ENCODE measurements around the gene LPP. TPM values are rescaled to one million over a fixed set of nuclear protein-coding genes. Genes with fewer than 3 reads are reported as not detected.

Gene LPP
- total and polyA plus RNA-seq, 2 of the 4 experiments (the other 2 are of a cell fraction): 16.0 to 130 TPM

DNA sequence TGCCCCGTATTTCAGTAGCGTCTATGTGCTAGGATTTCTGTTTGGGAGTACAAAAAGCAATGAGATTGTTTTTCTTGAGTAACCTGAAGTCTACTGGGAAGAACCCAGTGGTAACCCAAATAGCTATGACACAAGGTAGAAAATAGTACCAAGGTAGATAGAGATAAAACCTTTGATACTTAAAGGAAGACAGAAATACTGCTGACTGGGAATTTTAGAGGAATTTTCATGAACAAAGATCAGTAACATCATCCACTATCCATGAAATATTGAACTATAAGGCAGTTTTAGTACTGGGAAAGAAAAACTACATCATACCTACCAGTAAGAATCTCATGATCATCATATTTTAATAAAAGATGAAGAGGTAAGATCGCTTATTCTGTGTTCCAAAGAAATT is 489.8 kb downstream of the LPP start:
- dilution Hi-C loops (cut with HindIII; ENCODE audit: low sequenced_read_pairs, unreplicated experiment) (no loop called here), intact Hi-C loops (cut with micrococcal nuclease) (no loop called here), in situ Hi-C loops (cut with MboI; ENCODE audit: low sequenced_read_pairs) (no loop called here)
- Histone ChIP-seq H4K91ac (ENCODE audit: insufficient read depth, low read depth, low read length) (no peak overlapping the region), H3K9me3 (ENCODE audit: control insufficient read depth, insufficient read depth, low read length) (no peaks in the 10 kb centered on the region), H2BK20ac (ENCODE audit: low read depth, low read length) (no peak overlapping the region), H3K23ac (ENCODE audit: low read depth, low read length) (no peak overlapping the region), H3K36me3 (ENCODE audit: control insufficient read depth, insufficient read depth, low read length) (peaks cover 3% of the 10 kb centered on the region; the same call in 1 of the 2 replicates), H3K4me1 (ENCODE audit: control insufficient read depth, insufficient read depth, low read length) (peaks cover 3% of the 10 kb centered on the region; the same call in 1 of the 2 replicates), H2AK9ac (replicated peaks; ENCODE audit: low read depth, low read length, poor library complexity) (no peak overlapping the region), H3K9me1 (ENCODE audit: insufficient read depth, low read length) (0 out of 2 replicates have a peak, but pooled peaks cover 3% of the 10 kb centered on the region), H3K79me1 (ENCODE audit: low read depth in 1 of 2, low read length in 2 of 2) (peaks cover 21 to 51% of the 10 kb centered on the region in 2 experiments), H2AK5ac (ENCODE audit: low read depth, low read length) (no peak overlapping the region), H3K56ac (ENCODE audit: extremely low read depth, insufficient read depth, low read length) (no peak overlapping the region), H3K14ac (replicated peaks; ENCODE audit: low read depth, low read length) (no peak overlapping the region), H3K27ac (ENCODE audit: insufficient read depth, low read length) (no peak overlapping the region), H3K18ac (ENCODE audit: low read depth, low read length) (no peak overlapping the region), H2BK120ac (ENCODE audit: low read depth, low read length) (no peak overlapping the region), H3K4me2 (ENCODE audit: low read depth, low read length) (no peak overlapping the region), H3K4ac (ENCODE audit: low read depth, low read length) (no peak overlapping the region), H3K9ac (ENCODE audit: low read depth, low read length) (no peak overlapping the region), H4K20me1 (ENCODE audit: insufficient read depth, low read length) (peaks cover 16% of the 10 kb centered on the region), H4K5ac (ENCODE audit: low read depth, low read length) (no peak overlapping the region), H4K8ac (ENCODE audit: low read depth in 2 of 2, low read length in 2 of 2) (no peak overlapping the region), H2AFZ (replicated peaks; ENCODE audit: low read length, poor library complexity) (no peak overlapping the region), H3K4me3 (ENCODE audit: insufficient read depth, low read depth, low read length) (no peak overlapping the region), H2BK15ac (ENCODE audit: low read depth, low read length) (no peak overlapping the region), H3K27me3 (ENCODE audit: control insufficient read depth, insufficient read depth, low read length) (no peaks in the 10 kb centered on the region), H2BK5ac (ENCODE audit: low read depth, low read length, poor library complexity, severe bottlenecking) (no peak overlapping the region)
- ATAC-seq (ENCODE audit: low read depth) (no peak), DNase-seq (no peak)
- POLR2A ChIA-PET (ENCODE audit: unreplicated experiment): no interaction called here
- no TSS peak for BruUV-seq (replicated peaks)
- TF ChIP-seq MAFK (IDR thresholded peaks at IDR 0.05; ENCODE audit: low read depth, low read length) (peak; percentile 68), CHD1 (IDR thresholded peaks at IDR 0.05; ENCODE audit: low read depth, low read length) (no peak)
- WGBS, 2 experiments (ENCODE audit: extremely low coverage in 2 of 2, insufficient read length in 1 of 2): no CpG with 5 or more reads among the region's 3 CpGs
- CTCF ChIA-PET: interaction anchor here (1.0 kb wide), 1 partner anchor 9 kb away, joined by 3 read pairs; no protein-coding TSS in a partner anchor
